HCT116 (cell line): ENCODE data around the gene TM9SF2. TPM values are rescaled to one million over a fixed set of nuclear protein-coding genes. Genes with fewer than 3 reads are reported as not detected.

Experiments
- ATAC-seq: fragments of 200-7000 bp; cut with Tn5 transposase; 2 replicates; pipeline ENCODE4 v1.9.1; 2020; ENCODE audit warnings: mild to moderate bottlenecking, moderate library complexity
- BruUV-seq: library from RNA; stranded (reverse); fragments of 400-500 nt; replicated peaks from 2 replicates; lab custom pipeline; 2021; lab: Mats Ljungman, UMichigan
- CTCF ChIA-PET: fragments of 300-600 bp; sonication (Branson Sonifier 250); formaldehyde crosslinking; loops from one replicate; lab custom pipeline; 2021; ENCODE audit warnings: antibody characterized with exemption; lab: Charles Lee
- POLR2A ChIA-PET: fragments of 300-600, 350-600 bp; sonication (Branson Sonifier 250); formaldehyde crosslinking; loops from one replicate; lab custom pipeline; 2021; ENCODE audit warnings: antibody characterized with exemption; lab: Charles Lee
- RAD21 ChIA-PET, 2 experiments: fragments of 300-600 bp; sonication (Branson Sonifier 250); formaldehyde crosslinking; loops; one replicate each; lab custom pipeline; 2023; ENCODE audit warnings: low total read pairs in 2 of 2; ENCODE audit not compliant: uncharacterized antibody in 2 of 2, unreplicated experiment in 2 of 2, low non-redundant PET in 1 of 2; lab: Charles Lee
- DNase-seq: peaks from one replicate; pipeline ENCODE4 v3.0.0-alpha.2; 2010; ENCODE audit warnings: low read depth, low spot score
- H2AFZ ChIP-seq: fragments of 200-600 bp; shearing (Covaris generic), sonication (generic); 2 replicates; pipeline ENCODE4 v1.6.1; 2017; ENCODE audit warnings: low read depth, mixed run types, mixed read lengths, antibody characterized with exemption, low read length; ENCODE audit not compliant: poor library complexity, severe bottlenecking
- H3K27ac ChIP-seq: 2 replicates; pipeline ENCODE4 v1.5.1; 2012; ENCODE audit warnings: low read depth, low read length
- H3K27me3 ChIP-seq: fragments of 200-600 bp; sonication (generic); 2 replicates; pipeline ENCODE4 v1.6.1; 2016; ENCODE audit warnings: mixed run types, low read length, mixed read lengths; ENCODE audit not compliant: insufficient read depth
- H3K36me3 ChIP-seq, 2 experiments: fragments of 200-500 bp in 1 of 2; fragments of 200-600 bp in 1 of 2; sonication (Bioruptor generic) in 1 of 2; sonication (generic) in 1 of 2; 2 replicates each; pipeline versions ENCODE4 v1.5.1 to v1.6.1; 2014 to 2016; ENCODE audit warnings: low read length in 2 of 2, inconsistent platforms in 1 of 2, mixed read lengths in 1 of 2, mixed run types in 1 of 2; ENCODE audit not compliant: insufficient read depth in 2 of 2, control insufficient read depth in 1 of 2
- H3K4me1 ChIP-seq, 2 experiments: fragments of 200-600 bp in 1 of 2; sonication (generic) in 1 of 2; 2 replicates each; pipeline versions ENCODE4 v1.5.1 to v1.6.1; 2012 to 2017; ENCODE audit warnings: low read length in 2 of 2, inconsistent platforms in 1 of 2, mild to moderate bottlenecking in 1 of 2, mixed read lengths in 1 of 2, mixed run types in 1 of 2, moderate library complexity in 1 of 2; ENCODE audit not compliant: insufficient read depth in 2 of 2, control insufficient read depth in 1 of 2
- H3K4me2 ChIP-seq: fragments of 200-600 bp; sonication (generic); 2 replicates; pipeline ENCODE4 v1.6.1; 2017; ENCODE audit warnings: mixed run types, low read length, mixed read lengths
- H3K4me3 ChIP-seq, 2 experiments: fragments of 200-600 bp in 1 of 2; sonication (generic) in 1 of 2; replicated peaks in 1 of 2; 2 replicates each; pipeline ENCODE4 v1.5.1; 2011 to 2016; ENCODE audit warnings: low read length in 2 of 2, control low read depth in 1 of 2, low read depth in 1 of 2, mild to moderate bottlenecking in 1 of 2, mixed read lengths in 1 of 2, mixed run types in 1 of 2
- H3K79me2 ChIP-seq: fragments of 200-600 bp; sonication (generic); 2 replicates; pipeline ENCODE4 v1.6.1; 2017; ENCODE audit warnings: mild to moderate bottlenecking, mixed run types, low read length, moderate library complexity, mixed read lengths; ENCODE audit not compliant: insufficient read depth
- H3K9ac ChIP-seq: fragments of 200-600 bp; sonication (generic); 2 replicates; pipeline ENCODE4 v1.6.1; 2016; ENCODE audit warnings: low read length, mixed read lengths
- H3K9me2 ChIP-seq: fragments of 200-600 bp; sonication (generic), shearing (Covaris generic); 2 replicates; pipeline ENCODE4 v1.6.1; 2017; ENCODE audit warnings: mixed run types, mild to moderate bottlenecking, moderate library complexity; ENCODE audit not compliant: insufficient read depth
- H3K9me3 ChIP-seq, 2 experiments: fragments of 200-500 bp in 1 of 2; fragments of 200-600 bp in 1 of 2; sonication (Bioruptor generic) in 1 of 2; sonication (generic) in 1 of 2; 2 replicates each; pipeline ENCODE4 v1.6.1; 2014 to 2017; ENCODE audit warnings: low read length in 2 of 2, mixed read lengths in 2 of 2, inconsistent platforms in 1 of 2, low read depth in 1 of 2, mild to moderate bottlenecking in 1 of 2, mixed run types in 1 of 2, moderate library complexity in 1 of 2; ENCODE audit not compliant: control insufficient read depth in 1 of 2, insufficient read depth in 1 of 2
- H4K20me1 ChIP-seq: fragments of 200-600 bp; sonication (generic), shearing (Covaris generic); 2 replicates; pipeline ENCODE4 v1.6.1; 2017; ENCODE audit warnings: mixed run types, mild to moderate bottlenecking, moderate library complexity; ENCODE audit not compliant: insufficient read depth
- ATF3 ChIP-seq: IDR thresholded peaks from 2 replicates; pipeline ENCODE4 v1.6.1; 2012
- CBX3 ChIP-seq: IDR thresholded peaks from 2 replicates; pipeline ENCODE4 v1.6.1; 2012; ENCODE audit warnings: low read depth
- EGR1 ChIP-seq: IDR thresholded peaks from 2 replicates; pipeline ENCODE4 v1.6.1; 2012; ENCODE audit warnings: low read depth
- ELF1 ChIP-seq: IDR thresholded peaks from 2 replicates; pipeline ENCODE4 v1.6.1; 2012; ENCODE audit warnings: low read depth, borderline replicate concordance
- EZH2 ChIP-seq: fragments of 200-600 bp; sonication (generic); IDR thresholded peaks from 2 replicates; pipeline ENCODE4 v1.6.1; 2017; ENCODE audit warnings: antibody characterized with exemption, mixed run types
- EZH2phosphoT487 ChIP-seq: fragments of 200-600 bp; IDR thresholded peaks from 2 replicates; pipeline ENCODE4 v1.6.1; 2018; ENCODE audit warnings: antibody characterized with exemption, borderline replicate concordance
- JUND ChIP-seq: IDR thresholded peaks from 2 replicates; pipeline ENCODE4 v1.6.1; 2012
- MAX ChIP-seq: IDR thresholded peaks from 2 replicates; pipeline ENCODE4 v1.6.1; 2012
- POLR2A ChIP-seq: IDR thresholded peaks from 2 replicates; pipeline ENCODE4 v1.7.0; 2011; ENCODE audit warnings: borderline replicate concordance; ENCODE audit not compliant: insufficient read depth, insufficient read length; ENCODE audit errors: extremely low read depth
- RAD21 ChIP-seq: IDR thresholded peaks from 2 replicates; pipeline ENCODE4 v1.6.1; 2012; ENCODE audit warnings: low read depth, mild to moderate bottlenecking
- SIN3A ChIP-seq: IDR thresholded peaks from 2 replicates; pipeline ENCODE4 v1.6.1; 2012; ENCODE audit warnings: low read depth
- SP1 ChIP-seq: IDR thresholded peaks from 2 replicates; pipeline ENCODE4 v1.6.1; 2012; ENCODE audit warnings: low read depth
- SRF ChIP-seq: IDR thresholded peaks from 2 replicates; pipeline ENCODE4 v1.6.1; 2012; ENCODE audit warnings: low read depth
- TCF7L2 ChIP-seq: IDR thresholded peaks from 2 replicates; pipeline ENCODE4 v1.7.0; 2011; ENCODE audit warnings: borderline replicate concordance, inconsistent platforms; ENCODE audit not compliant: insufficient read depth, insufficient read length; ENCODE audit errors: extremely low read depth
- YY1 ChIP-seq: IDR thresholded peaks from 2 replicates; pipeline ENCODE4 v1.6.1; 2011; ENCODE audit warnings: low read length, low read depth, moderate library complexity, mild to moderate bottlenecking; ENCODE audit not compliant: insufficient replicate concordance; ENCODE audit errors: extremely low read depth
- ZBTB33 ChIP-seq: IDR thresholded peaks from 2 replicates; pipeline ENCODE4 v1.6.1; 2011; ENCODE audit warnings: mild to moderate bottlenecking, low read length, moderate library complexity; ENCODE audit not compliant: insufficient replicate concordance; ENCODE audit errors: extremely low read depth
- ZFX ChIP-seq: fragments of 450-650 bp; IDR thresholded peaks from 2 replicates; pipeline ENCODE4 v1.6.1; 2017
- intact Hi-C: fragments of 100-400 bp; cut with micrococcal nuclease; formaldehyde crosslinking; loops from 2 replicates; pipeline ENCODE4 v1.10.0; 2022
- total RNA-seq: library from RNA; stranded (reverse); gene quantifications from one replicate; pipeline ENCODE4 v1.2.1, GENCODE V29; 2021; ENCODE audit not compliant: unreplicated experiment

The TM9SF2 gene
- total RNA-seq, 1 experiment from 2014 or later = 77.8 TPM

- POLR2A ChIA-PET = no interaction called here
- H3K4me3 ChIP-seq = no peak overlapping the region
- CTCF ChIA-PET = no interaction called here
Measured at GRCh38 chr13:99572131-99572530, 70.9 kb downstream of the TM9SF2 start.

More at GRCh38 chr13:99572131-99572530, 70.9 kb downstream of the TM9SF2 start:
- no peaks in the 10 kb centered on the region for H3K9me3 ChIP-seq
- ATAC-seq = no peak
- no peaks in the 10 kb centered on the region for H3K79me2 ChIP-seq
- DNase-seq = no peak
- no peaks in the 10 kb centered on the region for H3K4me1 ChIP-seq
- H3K27me3 ChIP-seq = no peaks in the 10 kb centered on the region
- BruUV-seq = no TSS peak
- H3K9me2 ChIP-seq = no peaks in the 10 kb centered on the region
- RAD21 ChIA-PET = no interaction called here
- no peak overlapping the region for H3K27ac ChIP-seq
- H2AFZ ChIP-seq = no peak overlapping the region
- no peak for TF ChIP-seq ZFX
- no peak for TF ChIP-seq JUND
- TF ChIP-seq EZH2phosphoT487 = no peak
- no peak for TF ChIP-seq YY1
- TF ChIP-seq EZH2 = no peak
- no peak for TF ChIP-seq CBX3
- TF ChIP-seq MAX = no peak
- TF ChIP-seq TCF7L2 = no peak
- TF ChIP-seq EGR1 = no peak
- no peak for TF ChIP-seq POLR2A
- no peak for TF ChIP-seq ELF1
- TF ChIP-seq SRF = no peak
- TF ChIP-seq SP1 = no peak
- no peak for TF ChIP-seq ATF3
- TF ChIP-seq ZBTB33 = no peak
- TF ChIP-seq RAD21 = no peak
- TF ChIP-seq SIN3A = no peak
- H3K4me2 ChIP-seq = no peak overlapping the region
- H3K9ac ChIP-seq = no peak overlapping the region
- no peaks in the 10 kb centered on the region for H4K20me1 ChIP-seq
- intact Hi-C loops = no loop called here
- no peaks in the 10 kb centered on the region for H3K36me3 ChIP-seq
